ENCODE results near the gene TLR6. TPM values are rescaled to one million over a fixed set of nuclear protein-coding genes. Genes with fewer than 3 reads are reported as not detected.

TLR6 gene
- total and polyA plus RNA-seq, 12 donors = 0.14 to 3.7 (median 1.2) TPM

GRCh38 chr4:38867478-38868058 lies 11.0 kb upstream of the TLR6 start, which contains the start of gene FAM114A1:
Gene FAM114A1, plus strand, starts transcription at chr4:38867806. Its CDS starts 10,273 bp downstream, at chr4:38878079.
- DNase-seq = peak; percentile 83 to 87
- no peaks in the 10 kb centered on the region for H3K9me3 ChIP-seq
- no peaks in the 10 kb centered on the region for H3K27me3 ChIP-seq
- peaks cover 0 to 28% (median 8%) of the 10 kb centered on the region in 9 donors for H3K36me3 ChIP-seq
- 0 to 1% methylated on average over 38 to 66 of the region's 66 CpGs for WGBS, 2 donors
- intact Hi-C loops (cut with DNase I) = loop anchor here in 1 of 10 donors (10.0 kb wide), 1 partner anchor 103 kb away; no protein-coding TSS in a partner anchor
- TF ChIP-seq, protein P1, sequence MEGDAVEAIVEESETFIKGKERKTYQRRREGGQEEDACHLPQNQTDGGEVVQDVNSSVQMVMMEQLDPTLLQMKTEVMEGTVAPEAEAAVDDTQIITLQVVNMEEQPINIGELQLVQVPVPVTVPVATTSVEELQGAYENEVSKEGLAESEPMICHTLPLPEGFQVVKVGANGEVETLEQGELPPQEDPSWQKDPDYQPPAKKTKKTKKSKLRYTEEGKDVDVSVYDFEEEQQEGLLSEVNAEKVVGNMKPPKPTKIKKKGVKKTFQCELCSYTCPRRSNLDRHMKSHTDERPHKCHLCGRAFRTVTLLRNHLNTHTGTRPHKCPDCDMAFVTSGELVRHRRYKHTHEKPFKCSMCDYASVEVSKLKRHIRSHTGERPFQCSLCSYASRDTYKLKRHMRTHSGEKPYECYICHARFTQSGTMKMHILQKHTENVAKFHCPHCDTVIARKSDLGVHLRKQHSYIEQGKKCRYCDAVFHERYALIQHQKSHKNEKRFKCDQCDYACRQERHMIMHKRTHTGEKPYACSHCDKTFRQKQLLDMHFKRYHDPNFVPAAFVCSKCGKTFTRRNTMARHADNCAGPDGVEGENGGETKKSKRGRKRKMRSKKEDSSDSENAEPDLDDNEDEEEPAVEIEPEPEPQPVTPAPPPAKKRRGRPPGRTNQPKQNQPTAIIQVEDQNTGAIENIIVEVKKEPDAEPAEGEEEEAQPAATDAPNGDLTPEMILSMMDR (IDR thresholded peaks at IDR 0.05) = no peak
- H3K27ac ChIP-seq = peak within 1 kb of the TSS; percentile 81 to 96 (median 93)
- ATAC-seq = peak; percentile 95 to 99 (median 97)
- H3K4me1 ChIP-seq = peaks cover 0 to 42% (median 21%) of the 10 kb centered on the region in 9 donors
- H3K4me3 ChIP-seq = peak within 1 kb of the TSS; percentile 66 to 96 (median 90)

DNA sequence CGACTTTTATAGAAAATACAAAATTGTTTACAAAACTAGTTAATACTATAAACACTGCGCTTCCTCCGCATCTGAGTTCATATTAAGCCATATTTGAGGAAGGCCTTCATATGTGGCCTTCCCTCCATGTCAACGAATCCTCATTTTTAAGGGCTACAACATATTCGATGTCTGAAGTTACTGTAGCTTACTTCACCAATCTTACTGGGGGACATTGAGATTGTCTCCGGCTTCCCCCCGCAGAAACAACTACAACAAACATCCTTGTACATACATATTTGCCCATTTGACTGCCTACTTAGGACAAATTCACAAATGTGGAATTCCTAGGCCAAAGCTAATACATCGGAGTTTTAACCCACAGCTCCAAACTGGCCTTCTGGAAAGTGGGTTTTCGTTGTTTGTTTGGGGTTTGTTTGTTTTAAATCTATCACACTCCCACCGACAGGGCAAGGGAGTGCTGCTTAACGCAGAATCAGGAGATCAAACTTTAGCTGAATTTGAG lies 10.4 kb upstream of the TLR6 start:
- Histone ChIP-seq H3K4me1 (peaks cover 0 to 40% (median 21%) of the 10 kb centered on the region in 9 donors), H3K9me3 (no peaks in the 10 kb centered on the region), H3K36me3 (peaks cover 0 to 23% (median 5%) of the 10 kb centered on the region in 9 donors), H3K27ac (peak overlapping the region; percentile 57 to 96 (median 93)), H3K4me3 (peak overlapping the region; percentile 29 to 96 (median 89)), H3K27me3 (no peaks in the 10 kb centered on the region)
- 51 to 52% methylated on average over 11 of the region's 11 CpGs for WGBS, 2 donors
- intact Hi-C loops (cut with DNase I) = loop anchor here in 1 of 10 donors (10.0 kb wide), 1 partner anchor 102 kb away; no protein-coding TSS in a partner anchor
- DNase-seq (no peak), ATAC-seq (no peak)
- TF ChIP-seq, protein P1 (IDR thresholded peaks at IDR 0.05) = no peak

DNA sequence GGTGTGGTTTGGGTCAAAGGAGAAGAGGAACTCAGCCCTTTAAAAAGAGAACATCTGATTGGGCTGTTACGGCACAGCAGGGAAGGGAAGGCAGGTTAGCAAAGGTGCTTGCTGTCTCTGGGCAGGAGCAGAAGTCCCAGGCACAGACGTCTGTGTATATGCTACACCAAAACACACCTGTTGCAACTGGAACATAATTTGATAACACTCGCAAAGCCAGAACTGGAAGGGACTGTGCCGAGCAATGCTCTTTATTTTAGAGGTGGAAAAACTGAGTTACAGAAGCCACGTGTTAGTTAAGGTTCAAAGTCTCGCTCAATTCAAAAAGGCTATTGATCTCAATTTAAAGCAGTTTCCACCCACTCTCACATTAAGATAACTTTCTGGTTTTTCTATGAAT lies 8.8 kb upstream of the TLR6 start:
- no peak for DNase-seq
- H3K36me3 ChIP-seq = peaks cover 0 to 8% (median 0%) of the 10 kb centered on the region in 9 donors
- no peak for ATAC-seq
- WGBS, 2 donors = 80 to 85% methylated on average over 6 of the region's 6 CpGs
- no peak overlapping the region for H3K4me3 ChIP-seq
- intact Hi-C loops (cut with DNase I) = loop anchor here in 1 of 10 donors (10.0 kb wide), 1 partner anchor 101 kb away; no protein-coding TSS in a partner anchor
- no peak overlapping the region for H3K27ac ChIP-seq
- no peaks in the 10 kb centered on the region for H3K9me3 ChIP-seq
- no peaks in the 10 kb centered on the region for H3K27me3 ChIP-seq
- TF ChIP-seq, protein P1 (IDR thresholded peaks at IDR 0.05) = no peak
- H3K4me1 ChIP-seq = peaks cover 0 to 32% (median 21%) of the 10 kb centered on the region in 9 donors

- Histone ChIP-seq H3K36me3 (no peaks in the 10 kb centered on the region), H3K27ac (no peak overlapping the region), H3K27me3 (no peaks in the 10 kb centered on the region), H3K4me3 (no peak overlapping the region), H3K9me3 (no peaks in the 10 kb centered on the region), H3K4me1 (peaks cover 0 to 21% (median 0%) of the 10 kb centered on the region in 9 donors)
- intact Hi-C loops (cut with DNase I) = loop anchor here in 2 of 10 donors (1.0 to 10.0 kb wide), 2 partner anchors 42 to 97 kb away; no protein-coding TSS in a partner anchor
- no peak for DNase-seq
- TF ChIP-seq, protein P1 (IDR thresholded peaks at IDR 0.05) = no peak
- WGBS, 2 donors = 81 to 88% methylated on average over 4 of the region's 4 CpGs
- ATAC-seq = no peak
Measured at GRCh38 chr4:38861791-38862190, 5.2 kb upstream of the TLR6 start.
